HG03457 (cell line): ENCODE data around the gene FEV.
"Not testable (repeated sequence)": the region's sequence is repeated elsewhere in the genome, so short reads cannot be mapped to it uniquely, and the experiment has no call there.

Source experiments
- ATAC-seq: cut with Tn5 transposase; IDR thresholded peaks from one replicate; pipeline ENCODE4 v1.9.1; 2021; ENCODE audit warnings: moderate number of reproducible peaks; ENCODE audit not compliant: unreplicated experiment

FEV gene

DNA sequence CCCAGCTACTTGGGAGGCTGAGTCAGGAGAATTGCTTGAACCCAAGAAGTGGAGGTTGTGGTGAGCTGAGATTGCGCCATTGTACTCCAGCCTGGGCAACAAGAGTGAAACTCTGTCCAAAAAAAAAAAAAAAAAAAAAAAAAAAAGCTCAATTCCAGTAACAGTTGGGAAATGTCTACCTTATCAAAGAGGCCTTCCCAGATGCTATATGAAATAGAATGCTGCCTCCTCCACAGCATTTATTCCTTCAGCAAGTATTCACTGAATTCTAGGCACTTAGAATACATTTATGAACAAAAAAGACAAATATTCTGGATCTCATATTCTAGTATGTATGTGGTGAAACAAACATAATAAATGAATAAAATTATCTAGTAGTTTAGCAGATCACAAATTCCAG lies 38.4 kb downstream of the FEV start:
- ATAC-seq, result no peak

DNA sequence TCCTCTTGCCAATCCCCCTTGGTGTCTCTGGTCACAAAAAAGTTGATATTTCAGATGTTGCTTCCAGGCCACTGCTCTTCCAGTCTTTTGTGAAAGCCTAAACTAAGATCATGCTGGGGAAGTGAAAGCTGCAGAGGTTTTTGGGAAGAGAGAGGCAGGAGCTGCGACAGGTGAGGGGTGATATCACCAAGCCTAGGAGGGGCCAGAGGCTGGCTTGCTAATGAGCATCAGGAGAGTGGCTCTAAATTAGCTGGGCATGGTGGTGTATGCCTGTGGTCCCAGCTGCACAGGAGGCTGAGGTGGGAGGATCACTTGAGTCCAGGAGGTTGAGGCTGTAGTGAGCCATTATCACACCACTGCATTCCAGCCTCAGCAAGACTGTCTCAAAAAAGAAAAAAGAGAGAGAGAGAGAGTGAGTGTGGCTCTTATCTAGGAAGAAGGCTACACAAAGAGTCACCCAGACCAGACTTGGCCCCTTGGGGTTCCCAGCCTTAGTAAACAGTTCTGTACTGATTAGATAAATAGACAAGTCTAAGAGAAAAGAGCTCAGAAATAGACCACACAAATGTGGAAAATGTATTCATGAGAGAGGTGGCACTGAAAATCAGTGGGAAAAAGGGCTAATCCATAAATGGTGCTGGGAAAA lies 40.1 kb downstream of the FEV start:
- no peak for ATAC-seq

DNA sequence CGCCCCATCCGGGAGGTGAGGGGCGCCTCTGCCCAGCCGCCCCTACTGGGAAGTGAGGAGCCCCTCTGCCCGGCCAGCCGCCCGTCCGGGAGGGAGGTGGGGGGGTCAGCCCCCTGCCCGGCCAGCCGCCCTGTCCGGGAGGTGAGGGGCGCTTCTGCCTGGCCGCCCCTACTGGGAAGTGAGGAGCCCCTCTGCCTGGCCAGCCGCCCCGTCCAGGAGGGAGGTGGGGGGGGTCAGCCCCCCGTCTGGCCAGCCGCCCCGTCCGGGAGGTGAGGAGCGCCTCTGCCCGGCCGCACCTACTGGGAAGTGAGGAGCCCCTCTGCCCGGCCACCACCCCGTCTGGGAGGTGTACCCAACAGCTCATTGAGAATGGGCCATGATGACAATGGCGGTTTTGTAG lies 53.2 kb downstream of the FEV start:
- not testable (repeated sequence) for ATAC-seq
